Neural progenitor cell (in vitro differentiated cells): ENCODE measurements around the gene CLEC4G. TPM values are rescaled to one million over a fixed set of nuclear protein-coding genes. Genes with fewer than 3 reads are reported as not detected.
"Not testable (repeated sequence)": the region's sequence is repeated elsewhere in the genome, so short reads cannot be mapped to it uniquely, and the experiment has no call there.

Experiments used
- DNase-seq: peaks from one replicate; pipeline ENCODE4 v3.0.0-alpha.2; 2016; ENCODE audit warnings: low spot score
- H2AFZ ChIP-seq: fragments of 200-600 bp; sonication (generic); replicated peaks from 2 replicates; pipeline ENCODE4 v1.6.1; 2016; ENCODE audit warnings: antibody characterized with exemption
- H3F3A ChIP-seq: fragments of 200-600 bp; sonication (generic); 2 replicates; pipeline ENCODE4 v1.6.1; 2016; ENCODE audit warnings: antibody characterized with exemption, low read depth
- H3K27ac ChIP-seq: fragments of 200-600 bp; sonication (generic); 2 replicates; pipeline ENCODE4 v1.5.1; 2016; ENCODE audit warnings: mild to moderate bottlenecking
- H3K27me3 ChIP-seq: fragments of 200-600 bp; sonication (generic); 2 replicates; pipeline ENCODE4 v1.6.1; 2016; ENCODE audit warnings: mild to moderate bottlenecking, moderate library complexity
- H3K36me3 ChIP-seq: fragments of 200-600 bp; sonication (generic); 2 replicates; pipeline ENCODE4 v1.5.1; 2016
- H3K4me1 ChIP-seq: fragments of 200-600 bp; sonication (generic); 2 replicates; pipeline ENCODE4 v1.6.1; 2016; ENCODE audit warnings: mixed run types
- H3K4me2 ChIP-seq: fragments of 200-600 bp; sonication (generic); 2 replicates; pipeline ENCODE4 v1.6.1; 2016
- H3K4me3 ChIP-seq: fragments of 200-600 bp; sonication (generic); 2 replicates; pipeline ENCODE4 v1.5.1; 2016
- H3K79me2 ChIP-seq: fragments of 200-600 bp; sonication (generic); 2 replicates; pipeline ENCODE4 v1.6.1; 2016; ENCODE audit warnings: low read depth
- H3K9ac ChIP-seq: fragments of 200-600 bp; sonication (generic); 2 replicates; pipeline ENCODE4 v1.6.1; 2016
- H3K9me3 ChIP-seq: fragments of 200-600 bp; sonication (generic); 2 replicates; pipeline ENCODE4 v1.5.1; 2016; ENCODE audit warnings: low read depth
- H4K20me1 ChIP-seq: fragments of 200-600 bp; sonication (generic); 2 replicates; pipeline ENCODE4 v1.6.1; 2016; ENCODE audit warnings: low read depth
- H3K27ac Mint-ChIP-seq: 3 replicates; pipeline ENCODE4 v1.8.0; 2021; ENCODE audit warnings: mixed read lengths
- H3K27me3 Mint-ChIP-seq: 2 replicates; pipeline ENCODE4 v1.8.0; 2022; ENCODE audit warnings: low read depth, mild to moderate bottlenecking, inconsistent platforms, moderate library complexity, mixed read lengths; ENCODE audit not compliant: insufficient read depth
- H3K36me3 Mint-ChIP-seq: 3 replicates; pipeline ENCODE4 v1.8.0; 2021; ENCODE audit warnings: mixed read lengths
- H3K4me1 Mint-ChIP-seq: 3 replicates; pipeline ENCODE4 v1.8.0; 2021; ENCODE audit warnings: mixed read lengths
- H3K4me3 Mint-ChIP-seq: 3 replicates; pipeline ENCODE4 v1.8.0; 2021; ENCODE audit warnings: mild to moderate bottlenecking, moderate library complexity, mixed read lengths
- H3K9me3 Mint-ChIP-seq: 3 replicates; pipeline ENCODE4 v1.8.0; 2020; ENCODE audit warnings: mixed read lengths
- EZH2 ChIP-seq: fragments of 200-600 bp; sonication (generic); IDR thresholded peaks from 2 replicates; pipeline ENCODE4 v1.6.1; 2017; ENCODE audit warnings: antibody characterized with exemption, mild to moderate bottlenecking, moderate library complexity
- EZH2phosphoT487 ChIP-seq: fragments of 200-600 bp; sonication (generic); IDR thresholded peaks from 2 replicates; pipeline ENCODE4 v1.6.1; 2017; ENCODE audit warnings: antibody characterized with exemption
- total RNA-seq: library from RNA; depleted of rRNA; stranded (reverse); fragments of >200 nt; gene quantifications from 2 replicates; pipeline ENCODE4 v1.2.3, GENCODE V29; 2015; ENCODE audit warnings: low replicate concordance
- TF ChIP-seq, protein P1 (sequence below): fragments of 200-600 bp; sonication (generic); IDR thresholded peaks from 2 replicates; pipeline ENCODE4 v1.5.1; 2017; ENCODE audit warnings: antibody characterized with exemption, mild to moderate bottlenecking

CLEC4G gene
- total RNA-seq, 1 donor from 2014 or later, result not detected

DNA sequence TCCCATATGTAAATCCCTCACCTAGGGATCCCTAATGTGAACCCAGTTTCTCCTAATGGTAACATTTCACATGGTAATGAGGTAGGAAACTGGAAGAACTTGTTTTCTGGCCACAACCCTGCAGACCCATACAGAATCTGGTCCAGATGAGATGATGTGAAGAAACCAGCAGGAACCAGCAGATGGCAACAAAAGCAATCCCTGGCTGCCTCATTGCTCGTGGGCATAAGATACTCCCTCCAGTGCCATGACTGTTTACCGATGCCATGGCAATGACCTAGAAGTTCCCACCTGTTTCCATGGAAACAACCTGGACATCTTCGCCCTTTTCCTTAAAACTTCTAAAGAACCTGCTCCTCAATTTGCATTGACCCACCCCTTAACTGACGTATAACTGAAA is 16.8 kb upstream of the CLEC4G start:
- Mint-ChIP-seq H3K4me3 (no peak overlapping the region), H3K4me1 (no peaks in the 10 kb centered on the region), H3K27ac (no peak overlapping the region), H3K27me3 (peaks cover 18% of the 10 kb centered on the region), H3K36me3 (no peaks in the 10 kb centered on the region), H3K9me3 (peaks cover 8% of the 10 kb centered on the region)
- no peak overlapping the region for H3K4me2 ChIP-seq
- no peaks in the 10 kb centered on the region for H4K20me1 ChIP-seq
- no peak for TF ChIP-seq EZH2phosphoT487
- TF ChIP-seq EZH2, result no peak
- TF ChIP-seq, protein P1, sequence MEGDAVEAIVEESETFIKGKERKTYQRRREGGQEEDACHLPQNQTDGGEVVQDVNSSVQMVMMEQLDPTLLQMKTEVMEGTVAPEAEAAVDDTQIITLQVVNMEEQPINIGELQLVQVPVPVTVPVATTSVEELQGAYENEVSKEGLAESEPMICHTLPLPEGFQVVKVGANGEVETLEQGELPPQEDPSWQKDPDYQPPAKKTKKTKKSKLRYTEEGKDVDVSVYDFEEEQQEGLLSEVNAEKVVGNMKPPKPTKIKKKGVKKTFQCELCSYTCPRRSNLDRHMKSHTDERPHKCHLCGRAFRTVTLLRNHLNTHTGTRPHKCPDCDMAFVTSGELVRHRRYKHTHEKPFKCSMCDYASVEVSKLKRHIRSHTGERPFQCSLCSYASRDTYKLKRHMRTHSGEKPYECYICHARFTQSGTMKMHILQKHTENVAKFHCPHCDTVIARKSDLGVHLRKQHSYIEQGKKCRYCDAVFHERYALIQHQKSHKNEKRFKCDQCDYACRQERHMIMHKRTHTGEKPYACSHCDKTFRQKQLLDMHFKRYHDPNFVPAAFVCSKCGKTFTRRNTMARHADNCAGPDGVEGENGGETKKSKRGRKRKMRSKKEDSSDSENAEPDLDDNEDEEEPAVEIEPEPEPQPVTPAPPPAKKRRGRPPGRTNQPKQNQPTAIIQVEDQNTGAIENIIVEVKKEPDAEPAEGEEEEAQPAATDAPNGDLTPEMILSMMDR, result no peak
- H3K4me3 ChIP-seq, result no peak overlapping the region
- H3K79me2 ChIP-seq, result no peaks in the 10 kb centered on the region
- no peak overlapping the region for H2AFZ ChIP-seq
- DNase-seq, result no peak
- no peaks in the 10 kb centered on the region for H3K36me3 ChIP-seq
- no peaks in the 10 kb centered on the region for H3K9me3 ChIP-seq
- H3F3A ChIP-seq, result no peaks in the 10 kb centered on the region
- no peaks in the 10 kb centered on the region for H3K27me3 ChIP-seq
- H3K27ac ChIP-seq, result no peak overlapping the region
- no peaks in the 10 kb centered on the region for H3K4me1 ChIP-seq
- H3K9ac ChIP-seq, result no peak overlapping the region

DNA sequence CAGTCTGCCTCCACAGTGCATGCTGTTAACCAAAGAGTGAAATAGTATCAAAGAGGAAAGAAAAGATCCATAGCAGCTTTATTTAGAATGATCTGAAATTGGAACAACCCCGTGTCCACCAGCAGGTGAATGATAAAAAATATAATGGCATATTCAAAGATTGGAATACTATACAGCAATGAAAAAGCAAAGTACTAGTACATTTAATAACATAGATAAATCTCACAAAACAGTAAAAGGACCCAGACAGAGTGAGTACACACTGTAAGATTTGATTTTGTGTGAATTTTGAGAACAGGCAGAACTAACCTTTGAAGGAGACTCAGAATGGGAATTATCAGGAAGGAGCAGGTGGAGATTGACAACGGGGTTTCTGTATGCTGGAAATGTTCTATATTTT is 16.3 kb upstream of the CLEC4G start:
- Histone ChIP-seq H2AFZ (no peak overlapping the region), H3K4me2 (no peak overlapping the region), H3K27me3 (peaks cover 4% of the 10 kb centered on the region), H3K36me3 (no peaks in the 10 kb centered on the region), H3K9ac (no peak overlapping the region), H3F3A (no peaks in the 10 kb centered on the region), H3K9me3 (no peaks in the 10 kb centered on the region), H3K4me3 (no peak overlapping the region), H3K79me2 (no peaks in the 10 kb centered on the region), H3K27ac (no peak overlapping the region), H3K4me1 (no peaks in the 10 kb centered on the region), H4K20me1 (no peaks in the 10 kb centered on the region)
- TF ChIP-seq EZH2phosphoT487 (no peak), EZH2 (no peak)
- TF ChIP-seq, protein P1, result no peak
- peaks cover 19% of the 10 kb centered on the region for H3K27me3 Mint-ChIP-seq
- H3K36me3 Mint-ChIP-seq, result no peaks in the 10 kb centered on the region
- DNase-seq, result no peak
- no peak overlapping the region for H3K4me3 Mint-ChIP-seq
- no peak overlapping the region for H3K27ac Mint-ChIP-seq
- no peaks in the 10 kb centered on the region for H3K4me1 Mint-ChIP-seq
- H3K9me3 Mint-ChIP-seq, result peaks cover 8% of the 10 kb centered on the region

DNA sequence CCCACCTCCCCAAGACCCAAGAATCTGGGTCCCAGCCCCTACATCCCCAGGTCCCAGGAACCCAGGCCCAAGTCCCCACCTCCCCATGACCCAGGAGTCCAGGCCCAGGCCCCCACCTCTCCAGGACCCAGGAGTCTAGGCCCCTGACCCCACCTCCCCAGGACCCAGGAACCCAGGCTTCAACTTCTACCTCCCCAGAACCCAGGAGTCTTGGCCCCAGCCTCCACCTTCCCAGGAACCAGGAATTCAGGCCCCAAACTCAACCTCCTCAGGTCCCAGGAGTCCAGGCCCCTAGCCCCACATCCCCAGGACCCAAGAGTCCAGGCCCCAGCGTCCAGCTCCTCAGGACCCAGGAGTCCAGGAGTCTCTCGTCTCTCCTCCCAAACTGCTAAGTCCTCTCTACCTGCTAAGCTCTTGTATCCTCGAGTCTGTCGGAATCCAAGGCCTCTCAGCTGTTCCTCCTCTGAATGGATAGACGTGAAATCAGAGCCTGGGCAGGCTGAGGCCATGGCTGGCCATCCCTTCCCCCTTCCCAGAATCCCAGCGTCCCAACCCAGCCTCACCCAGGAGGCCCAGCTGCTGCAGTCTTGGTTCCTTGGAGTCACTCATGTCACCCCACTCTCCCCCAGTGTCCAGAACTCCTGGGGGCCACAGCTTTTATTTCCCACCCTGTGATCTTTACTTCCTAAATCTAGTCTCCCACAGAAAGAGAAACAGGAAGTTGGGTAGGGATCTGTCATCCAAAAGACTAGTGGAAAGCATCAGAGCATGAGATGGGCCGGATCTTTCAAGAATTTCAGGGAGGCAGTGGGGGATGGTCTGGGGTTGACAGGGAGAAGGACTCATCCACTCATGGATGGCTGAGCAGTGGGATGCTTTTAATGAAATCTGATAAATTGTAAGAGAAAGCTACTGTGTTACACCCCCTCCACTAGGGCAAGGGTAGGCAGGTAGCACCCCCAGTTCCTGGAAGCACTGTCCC is 15.3 kb upstream of the CLEC4G start, which contains the start of gene CD209:
Gene CD209, minus strand, starts transcription at position 632 of the 982 bp plus-strand sequence. Its CDS starts 23 bp downstream, at position 609.
- no peaks in the 10 kb centered on the region for H3K4me1 ChIP-seq
- no peaks in the 10 kb centered on the region for H3K9me3 ChIP-seq
- Mint-ChIP-seq H3K4me3 (peak within 1 kb of the TSS; percentile 52), H3K36me3 (no peaks in the 10 kb centered on the region), H3K27me3 (peaks cover 22% of the 10 kb centered on the region), H3K9me3 (peaks cover 7% of the 10 kb centered on the region), H3K27ac (no peak within 1 kb of the TSS), H3K4me1 (no peaks in the 10 kb centered on the region)
- no peak for DNase-seq
- H3F3A ChIP-seq, result no peaks in the 10 kb centered on the region
- no peak within 1 kb of the TSS for H3K9ac ChIP-seq
- TF ChIP-seq, protein P1, result no peak
- TF ChIP-seq EZH2, result no peak
- TF ChIP-seq EZH2phosphoT487, result no peak
- no peaks in the 10 kb centered on the region for H4K20me1 ChIP-seq
- no peak within 1 kb of the TSS for H3K4me2 ChIP-seq
- no peak within 1 kb of the TSS for H3K4me3 ChIP-seq
- H3K79me2 ChIP-seq, result no peaks in the 10 kb centered on the region
- H3K27me3 ChIP-seq, result peaks cover 7% of the 10 kb centered on the region
- no peak within 1 kb of the TSS for H2AFZ ChIP-seq
- no peaks in the 10 kb centered on the region for H3K36me3 ChIP-seq
- H3K27ac ChIP-seq, result no peak within 1 kb of the TSS

DNA sequence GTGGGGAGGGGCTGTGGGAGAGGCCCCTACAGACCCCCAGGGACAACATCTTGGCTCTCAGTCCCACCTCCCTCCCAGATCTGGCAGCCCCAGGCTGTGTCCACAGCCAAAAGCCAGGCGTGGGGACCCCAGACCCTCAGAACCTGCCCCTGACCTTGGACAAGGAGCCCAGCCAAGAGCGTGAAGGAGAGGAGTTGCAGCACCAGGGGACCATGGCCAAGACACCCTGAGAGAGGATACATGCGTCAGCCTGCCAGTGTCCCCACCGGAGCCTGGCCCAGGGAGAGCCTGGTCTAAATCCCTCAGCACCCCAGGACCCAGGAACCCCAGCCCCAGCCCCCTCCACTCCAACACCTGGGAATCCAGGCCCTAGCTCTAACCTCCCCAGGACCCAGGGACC is 14.4 kb upstream of the CLEC4G start:
- H3K9me3 Mint-ChIP-seq, H3K4me1 Mint-ChIP-seq, H3K27ac Mint-ChIP-seq, H3K36me3 ChIP-seq, H3K4me3 Mint-ChIP-seq, DNase-seq, H3K36me3 Mint-ChIP-seq, H3K27ac ChIP-seq, H3K4me1 ChIP-seq, H2AFZ ChIP-seq, H3K4me2 ChIP-seq, H4K20me1 ChIP-seq, H3F3A ChIP-seq, H3K9me3 ChIP-seq, H3K9ac ChIP-seq, H3K4me3 ChIP-seq, H3K79me2 ChIP-seq: not testable (repeated sequence)
- peaks cover 10% of the 10 kb centered on the region for H3K27me3 ChIP-seq
- peaks cover 22% of the 10 kb centered on the region for H3K27me3 Mint-ChIP-seq
